HG03457 (cell line): Measurements from ENCODE around the gene PADI2.

Experiments used
- ATAC-seq: cut with Tn5 transposase; IDR thresholded peaks from one replicate; pipeline ENCODE4 v1.9.1; 2021; ENCODE audit warnings: moderate number of reproducible peaks; ENCODE audit not compliant: unreplicated experiment

Gene PADI2

DNA sequence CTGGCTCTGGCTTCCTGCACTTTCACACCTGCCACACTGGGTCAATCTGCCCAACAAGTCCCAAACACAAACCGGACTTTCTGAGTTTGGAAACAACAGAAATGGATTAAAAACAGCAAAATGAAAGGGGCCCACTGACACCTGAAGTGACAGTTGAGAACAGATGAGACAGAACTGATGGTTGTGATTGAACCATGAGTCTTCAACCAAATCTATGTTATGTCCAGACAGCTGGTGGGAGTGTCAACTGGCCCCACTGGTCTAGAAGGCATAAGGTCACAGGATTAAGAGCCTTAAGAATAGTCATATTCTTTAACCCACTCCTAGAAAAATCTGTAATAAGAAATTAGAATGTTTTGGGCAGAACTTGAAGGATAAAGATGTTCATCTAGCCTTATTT is 94.5 kb downstream of the PADI2 start:
- ATAC-seq: no peak

GRCh38 chr1:17023573-17023972 is 95.7 kb downstream of the PADI2 start:
- ATAC-seq: no peak

- ATAC-seq: no peak
These were observed 96.1 kb downstream of the PADI2 start for GRCh38 chr1:17023102-17023501.

GRCh38 chr1:17021896-17022295 is 97.4 kb downstream of the PADI2 start:
- ATAC-seq: no peak

GRCh38 chr1:17020502-17020901 is 98.7 kb downstream of the PADI2 start:
- ATAC-seq: no peak

DNA sequence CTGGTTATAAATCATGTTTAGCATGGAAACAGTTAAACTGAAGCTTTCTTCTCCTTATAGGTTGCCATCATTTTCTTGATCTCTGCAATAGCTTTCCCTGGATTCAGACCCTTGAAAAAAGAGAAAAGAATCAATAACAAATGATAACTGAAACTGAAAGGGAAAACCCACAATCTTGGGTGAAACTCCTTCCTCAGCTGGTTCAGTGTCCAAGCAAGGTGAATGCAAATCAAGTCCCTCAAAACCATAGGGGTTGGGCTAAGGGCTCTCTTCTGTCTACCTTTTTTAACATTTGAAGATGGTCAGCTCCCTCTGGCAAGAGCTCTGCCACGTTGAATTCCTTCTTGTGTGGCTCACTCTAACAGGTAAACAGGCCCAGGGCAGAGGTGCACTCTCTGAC is 100.4 kb downstream of the PADI2 start:
- no peak for ATAC-seq

- ATAC-seq: no peak
These were observed 101.8 kb downstream of the PADI2 start for GRCh38 chr1:17017435-17017834.
